NCI-H524 treated with DMSO at 0.1 percent for 48 hours (cell line): ENCODE results near the gene MYCBP.

Source experiments
- DNase-seq: peaks from one replicate; lab custom pipeline; 2025; lab: John Stamatoyannopoulos, UW

The MYCBP gene

DNA sequence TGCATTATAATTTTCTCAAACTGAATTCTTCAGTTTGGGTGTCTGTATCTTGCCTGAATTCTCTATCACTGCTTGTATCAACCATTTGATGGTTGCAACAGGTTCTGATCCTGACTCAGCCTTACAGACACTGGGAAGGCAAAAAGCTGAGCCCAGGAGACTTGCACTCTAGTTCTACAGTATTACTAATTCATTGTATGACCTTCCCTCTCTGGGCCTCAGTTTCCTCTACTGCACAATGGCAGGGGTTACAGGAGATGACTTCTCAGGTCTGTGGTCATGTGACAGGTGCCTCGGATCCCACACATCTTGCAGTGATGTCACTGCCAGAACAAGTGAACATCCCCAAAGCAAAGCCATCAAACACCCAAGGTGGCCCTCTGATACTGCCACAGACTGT is 52.3 kb downstream of the MYCBP start:
- DNase-seq, result no peak

DNA sequence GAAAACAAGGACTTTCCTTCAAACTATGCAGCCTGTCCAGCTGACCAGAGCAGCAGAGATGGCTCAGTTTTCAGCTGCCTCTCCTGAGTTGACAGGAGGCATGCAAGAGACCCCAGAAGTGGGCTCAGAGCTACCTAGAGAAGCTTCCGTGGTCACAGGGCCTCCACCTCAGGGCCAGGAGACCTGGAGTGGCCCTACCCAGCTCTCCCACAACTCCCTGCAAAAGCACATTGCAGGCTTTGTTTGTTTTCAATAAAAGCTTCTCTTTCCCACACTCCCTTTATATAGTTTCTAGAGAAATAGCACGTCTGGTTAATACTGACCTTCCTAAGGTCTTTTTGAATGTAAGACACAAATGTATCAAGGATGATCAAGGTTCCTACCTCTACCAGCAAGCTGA is 53.6 kb downstream of the MYCBP start:
- DNase-seq, result no peak

DNA sequence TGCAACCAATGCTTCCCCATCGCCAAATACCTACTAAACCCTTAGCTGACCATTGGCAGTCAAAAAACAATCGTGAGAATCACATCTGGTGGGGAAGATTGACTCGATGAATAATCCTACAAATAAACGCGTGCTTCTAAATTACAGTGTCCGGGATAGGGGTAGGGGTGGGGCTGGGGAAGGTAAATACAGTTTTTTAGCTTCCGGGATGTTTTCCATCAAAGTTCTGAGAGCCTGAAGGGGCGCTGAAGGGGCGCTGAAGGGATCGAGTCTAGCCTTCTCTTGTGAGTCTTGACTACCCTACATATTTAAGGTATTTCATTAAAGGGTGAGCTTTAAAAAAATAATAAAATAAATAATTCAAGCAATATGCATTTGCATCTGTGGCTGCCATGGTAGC is 54.1 kb downstream of the MYCBP start:
- no peak for DNase-seq

DNA sequence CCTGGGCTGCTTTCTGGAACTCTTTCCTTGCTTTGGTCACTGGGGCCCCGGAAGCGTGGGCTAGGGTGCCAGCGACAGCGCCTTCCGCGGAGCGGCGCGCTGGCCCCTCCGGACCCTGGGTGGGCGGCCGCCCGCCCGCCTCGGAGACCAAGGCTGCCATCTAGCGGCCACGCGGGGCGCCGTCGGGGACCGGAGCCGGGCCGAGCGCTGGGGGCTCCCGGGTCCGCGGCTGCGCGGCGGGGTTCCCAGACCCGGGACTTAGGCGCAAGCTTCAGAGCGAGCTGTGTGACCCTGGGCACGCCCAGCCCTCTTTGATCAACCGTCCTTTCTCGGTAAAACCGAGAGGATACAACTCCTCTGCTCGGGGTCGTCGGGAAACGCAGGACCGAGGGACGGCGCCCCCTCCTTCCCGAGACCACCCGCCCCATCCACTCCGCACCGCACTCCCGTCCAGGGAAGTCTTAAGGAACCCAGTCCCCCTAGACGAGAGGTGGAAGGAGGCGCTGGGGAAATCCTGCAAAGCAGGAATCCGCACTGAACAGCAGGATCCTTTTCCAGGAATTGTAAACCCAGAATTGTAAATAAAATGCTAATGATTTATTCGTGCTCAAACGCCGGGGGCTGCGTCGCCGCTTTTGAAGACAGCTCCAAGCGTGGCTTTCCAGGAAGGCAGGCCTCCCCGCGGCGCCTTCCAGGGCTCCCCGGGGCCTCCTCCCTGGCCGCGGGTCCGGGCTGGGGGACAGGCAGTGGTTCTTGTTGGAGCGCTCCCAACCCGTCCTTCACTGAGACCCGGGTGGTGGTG is 54.8 kb downstream of the MYCBP start:
- DNase-seq, result no peak

DNA sequence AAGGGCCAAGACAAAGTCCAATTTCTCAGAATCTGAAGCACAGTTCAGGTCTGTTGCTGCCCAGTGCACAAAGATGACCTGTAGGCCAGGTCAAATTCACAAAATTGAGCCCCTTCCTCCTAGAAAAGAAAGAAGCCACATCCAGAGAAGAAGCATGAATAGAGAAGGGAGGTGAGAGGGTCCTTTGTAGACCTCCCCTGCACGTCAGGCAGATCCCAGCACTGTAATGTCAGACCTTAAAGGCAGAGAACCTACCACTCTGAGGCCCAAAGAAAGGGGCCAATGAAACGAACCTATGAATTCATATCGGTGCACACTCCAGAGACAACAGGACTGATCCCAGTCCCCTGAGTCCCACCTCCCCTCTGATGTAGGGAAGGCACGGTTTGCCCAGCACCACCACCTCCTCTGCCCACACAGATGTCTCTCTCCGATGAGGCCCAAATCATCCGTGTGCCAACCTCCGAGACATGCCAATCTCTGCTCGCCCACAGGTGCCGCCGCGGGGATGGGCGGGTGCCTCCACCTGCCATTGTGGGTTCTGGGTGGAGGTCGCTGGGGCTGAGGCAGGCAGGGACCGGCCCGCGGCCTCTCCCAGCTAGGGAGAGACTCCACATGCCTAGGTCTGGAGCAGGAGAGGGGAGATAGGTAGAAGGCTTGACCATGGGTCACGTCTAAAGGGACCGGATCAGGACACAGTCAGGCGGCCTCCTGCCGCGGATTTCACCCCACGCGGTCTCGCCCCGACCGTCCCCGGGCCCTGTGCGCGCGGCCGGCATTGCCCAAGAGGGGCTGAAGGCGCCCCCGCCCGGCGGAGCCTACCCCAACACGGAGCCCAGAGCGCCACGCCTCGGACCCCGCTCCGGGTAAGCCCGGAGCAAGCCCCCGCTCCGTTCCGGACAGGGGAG is 55.6 kb downstream of the MYCBP start:
- DNase-seq, result no peak

DNA sequence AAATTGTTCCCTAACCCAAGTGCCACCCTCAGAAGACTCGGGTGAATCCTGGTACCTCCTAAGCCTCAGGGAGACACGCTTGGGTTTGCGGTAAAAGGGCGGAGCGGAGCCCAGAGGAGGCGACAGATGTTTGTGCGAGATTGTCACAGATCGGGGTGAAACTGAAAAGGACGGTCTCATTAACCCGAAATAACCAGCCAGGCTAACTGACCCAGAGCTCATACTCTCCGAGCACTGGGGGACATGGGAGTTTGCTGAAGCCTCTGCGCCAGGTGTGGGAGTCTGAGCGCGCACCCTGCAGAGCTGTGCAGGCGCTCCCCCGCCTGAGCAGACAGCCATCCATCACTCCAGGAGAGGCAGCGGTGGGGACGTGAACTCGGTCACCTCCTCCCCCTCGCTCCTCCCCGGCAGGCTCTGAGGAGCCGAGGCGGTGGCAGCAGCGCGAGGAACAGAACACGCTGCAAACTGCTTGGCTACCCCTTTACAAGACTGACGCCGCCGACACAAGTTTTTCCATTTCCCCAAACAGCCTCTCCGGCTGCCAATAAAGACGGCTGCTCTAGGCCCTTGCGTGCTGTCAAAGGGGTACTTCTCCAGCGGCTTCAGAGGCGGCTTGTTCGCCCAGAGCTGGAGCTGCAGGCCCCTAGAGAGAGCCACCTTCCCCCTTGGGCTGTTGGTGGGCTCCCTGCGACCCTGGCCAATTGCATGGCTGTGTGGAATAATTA is 57.1 kb downstream of the MYCBP start:
- DNase-seq, result peak; percentile 33

DNA sequence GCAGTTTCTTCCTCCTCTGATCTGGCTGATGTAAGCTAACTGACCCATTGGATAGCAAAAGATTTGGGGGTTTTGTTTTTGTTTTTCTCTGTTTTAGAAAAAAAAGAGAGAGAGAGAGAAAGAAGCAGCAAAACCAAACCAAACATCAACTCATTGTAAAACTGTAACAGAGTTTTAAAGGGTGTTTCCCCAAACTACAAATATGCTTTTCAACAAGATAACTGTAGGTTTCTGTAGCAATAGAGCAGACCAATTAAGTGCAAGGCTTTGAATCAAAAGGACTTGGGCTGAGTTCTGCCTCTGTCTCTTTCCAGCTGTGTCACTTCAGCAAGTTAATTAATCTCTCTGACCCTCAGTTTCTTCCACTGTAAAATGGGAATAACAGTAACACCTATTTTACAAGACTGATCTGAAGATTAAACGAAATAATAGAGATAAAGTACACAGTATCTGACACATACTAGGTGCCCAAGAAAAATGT is 58.1 kb downstream of the MYCBP start:
- DNase-seq, result no peak

DNA sequence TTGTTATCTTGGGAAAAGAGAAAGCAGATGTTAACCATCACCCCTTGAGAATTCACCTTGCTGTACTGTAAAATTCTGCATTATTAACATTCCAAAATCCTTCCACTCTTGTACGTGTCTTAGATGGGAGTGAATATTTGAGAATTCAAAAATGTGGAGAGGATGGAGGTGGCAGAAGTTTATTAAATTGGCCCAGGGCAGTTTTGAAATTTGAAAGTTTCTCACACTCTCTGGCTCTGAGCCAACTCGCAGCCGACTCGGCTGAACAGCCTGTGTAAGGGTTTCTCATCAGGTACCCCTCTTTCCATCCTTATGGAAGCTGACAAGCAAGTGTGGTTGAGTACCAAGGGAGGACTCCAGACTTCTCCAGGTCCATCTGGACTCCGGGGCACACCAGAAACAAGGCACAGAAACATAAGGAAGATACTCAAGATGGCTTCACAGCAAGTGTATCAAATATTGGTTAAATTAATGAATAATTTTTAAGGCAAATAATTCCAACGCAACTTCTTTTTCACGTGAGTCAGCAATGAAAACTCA is 58.6 kb downstream of the MYCBP start:
- no peak for DNase-seq

DNA sequence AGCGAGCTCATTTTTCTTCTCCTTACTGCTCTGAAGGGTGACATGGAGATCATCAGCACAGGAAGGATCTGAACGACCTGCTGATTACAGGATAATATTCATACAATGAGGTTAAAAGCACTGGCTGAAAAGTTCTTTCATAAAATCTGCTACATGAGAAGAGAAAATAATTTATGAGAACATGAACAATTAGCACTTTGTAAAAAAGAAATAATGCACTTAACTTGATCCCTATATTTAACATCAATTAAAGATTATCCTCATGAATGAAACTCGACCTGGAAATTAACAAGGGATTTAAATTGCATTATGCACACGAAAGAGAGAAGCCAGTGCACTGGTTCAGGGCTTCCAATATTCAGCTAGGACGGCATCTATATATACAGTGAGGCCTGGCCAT is 60.2 kb downstream of the MYCBP start:
- DNase-seq, result no peak
